GM11168 (cell line): ENCODE measurements around the gene TRNAU1AP.
"Not testable (repeated sequence)": the region's sequence is repeated elsewhere in the genome, so short reads cannot be mapped to it uniquely, and the experiment has no call there.

Experiments used
- in situ Hi-C: fragments of 300-500 bp; cut with MboI; formaldehyde crosslinking; loops from one replicate; pipeline ENCODE4 v1.12.0; 2022; ENCODE audit warnings: low sequenced_read_pairs; ENCODE audit not compliant: unreplicated experiment

The TRNAU1AP gene

GRCh38 chr1:28596276-28596675, 43.4 kb downstream of the TRNAU1AP start:
- in situ Hi-C loops = not testable (repeated sequence)

DNA sequence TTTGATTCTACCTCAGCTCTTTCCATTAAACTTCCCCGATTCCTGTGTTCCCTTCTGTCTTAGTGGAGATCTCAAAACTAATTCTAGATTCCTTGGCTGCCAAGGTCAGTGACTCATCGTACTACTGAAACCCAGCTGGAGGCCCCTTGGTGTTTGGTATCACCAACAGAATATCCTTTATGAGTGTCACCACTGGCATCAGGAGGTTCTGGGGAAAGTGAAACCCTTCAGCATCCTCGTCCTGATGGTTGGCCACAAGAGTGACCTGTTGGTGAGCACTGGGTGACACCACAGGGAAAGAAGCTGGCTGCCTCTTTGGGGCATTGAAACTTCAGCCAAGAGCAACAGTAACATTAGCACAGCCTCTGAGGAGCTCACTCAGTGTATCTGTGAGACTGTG, 48.8 kb downstream of the TRNAU1AP start:
- in situ Hi-C loops = no loop called here

DNA sequence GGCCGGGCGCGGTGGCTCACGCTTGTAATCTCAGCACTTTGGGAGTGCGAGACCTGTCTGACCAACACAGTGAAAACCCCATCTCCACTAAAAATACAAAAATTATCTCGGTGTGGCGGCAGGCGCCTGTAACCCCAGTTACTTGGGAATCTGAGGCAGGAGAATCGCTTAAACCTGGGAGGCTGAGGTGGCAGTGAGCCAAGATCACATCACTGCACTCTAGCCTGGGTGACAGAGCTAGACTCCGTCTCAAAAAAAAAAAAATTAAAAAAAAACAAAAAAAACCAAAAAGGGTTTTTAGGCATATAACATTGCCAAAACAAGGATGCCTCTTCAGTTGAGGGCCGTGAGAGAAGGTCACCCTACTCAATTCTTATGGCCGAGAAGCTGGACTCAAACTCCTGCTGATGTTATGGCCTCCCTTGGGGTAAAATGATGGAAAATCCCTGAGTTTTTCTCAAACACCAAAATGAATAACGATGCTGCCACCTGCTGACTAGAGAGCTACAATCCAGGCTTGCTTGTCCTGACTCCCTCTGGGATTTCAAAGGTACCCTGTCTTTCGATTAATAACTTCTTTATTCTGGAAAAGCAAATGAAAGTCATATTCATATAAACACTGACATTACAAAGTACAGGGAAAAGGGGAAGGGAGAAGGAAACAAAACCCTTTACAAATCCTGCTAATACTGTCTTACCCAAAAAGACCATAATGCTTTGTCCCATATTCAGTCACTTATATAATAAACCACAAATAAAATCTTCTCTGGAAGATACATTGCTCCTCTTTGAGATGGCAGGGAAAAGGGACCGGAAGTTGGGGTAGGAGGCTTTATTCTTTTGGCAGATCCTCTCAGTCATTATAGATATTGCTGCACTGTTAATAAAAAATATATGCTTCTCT, 49.9 kb downstream of the TRNAU1AP start:
- in situ Hi-C loops = no loop called here

DNA sequence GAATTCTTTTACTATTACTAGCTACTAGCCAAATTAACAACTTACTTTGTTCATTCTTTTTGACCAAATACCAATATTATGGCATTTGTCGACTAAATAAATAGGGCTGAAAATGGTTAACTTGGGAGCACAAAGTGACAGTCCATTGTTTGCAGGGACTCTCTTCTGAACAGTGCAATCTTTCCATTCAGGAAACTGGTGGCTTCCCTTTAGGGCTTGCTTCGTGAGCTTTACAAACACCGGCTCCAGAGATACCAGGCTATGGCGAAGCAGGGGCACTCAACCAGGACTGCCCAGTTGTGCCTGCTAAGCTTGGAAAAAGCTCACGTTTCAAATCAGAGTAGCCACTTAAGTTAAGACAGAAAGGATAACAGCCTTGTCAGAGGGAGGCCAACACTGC, 51.5 kb downstream of the TRNAU1AP start:
- in situ Hi-C loops = no loop called here

- in situ Hi-C loops = no loop called here
Measured at GRCh38 chr1:28604962-28605361, 52.1 kb downstream of the TRNAU1AP start.

GRCh38 chr1:28606771-28607170, 53.9 kb downstream of the TRNAU1AP start:
- in situ Hi-C loops = no loop called here

DNA sequence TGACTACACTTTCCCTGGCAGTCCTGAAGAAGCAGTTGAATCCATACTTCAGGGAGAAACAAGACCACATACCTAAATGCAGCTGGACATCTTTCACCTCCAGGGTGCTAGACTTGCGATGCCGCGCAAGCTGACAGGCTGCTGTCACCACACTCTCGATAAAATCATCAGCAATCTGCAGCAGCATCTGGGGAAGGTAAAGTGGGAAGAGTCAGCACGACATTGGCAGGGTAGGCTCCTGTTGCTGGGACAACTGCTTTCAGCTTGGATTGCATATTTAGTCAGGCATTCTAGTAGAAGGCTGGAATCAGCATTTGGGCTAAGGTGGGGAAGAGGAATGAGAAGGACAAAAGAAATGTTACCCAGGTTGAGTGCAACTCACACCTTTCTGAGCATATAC, 60.3 kb downstream of the TRNAU1AP start:
- in situ Hi-C loops = no loop called here
